PC-9 (cell line): ENCODE measurements around the gene RPL29.

Experiments
- CTCF ChIP-seq: fragments of 200-600 bp; sonication (generic); conservative IDR thresholded peaks from 2 replicates; pipeline ENCODE4 v1.6.1; 2017; ENCODE audit warnings: mixed run types, antibody characterized with exemption, mild to moderate bottlenecking, moderate library complexity
- EZH2 ChIP-seq: fragments of 200-600 bp; sonication (generic); IDR thresholded peaks from 2 replicates; pipeline ENCODE4 v1.8.0; 2017; ENCODE audit warnings: antibody characterized with exemption, low read depth

GRCh38 chr3:52028572-52028971 is 32.9 kb upstream of the RPL29 start:
- no peak for TF ChIP-seq CTCF
- no peak for TF ChIP-seq EZH2
